CD4-positive, alpha-beta memory T cell (primary cell): ENCODE results near the gene CD302. TPM values are rescaled to one million over a fixed set of nuclear protein-coding genes. Genes with fewer than 3 reads are reported as not detected.
"Not testable (repeated sequence)": the region's sequence is repeated elsewhere in the genome, so short reads cannot be mapped to it uniquely, and the experiment has no call there.

Experiments used
- CTCF ChIA-PET: fragments of 350-600 bp; sonication (Branson Sonifier 250); formaldehyde crosslinking; loops from one replicate; lab custom pipeline; 2021; ENCODE audit warnings: inconsistent platforms; ENCODE audit not compliant: partially characterized antibody; lab: Charles Lee
- POLR2A ChIA-PET: fragments of 350-600 bp; sonication (Branson Sonifier 250); formaldehyde crosslinking; loops from one replicate; lab custom pipeline; 2021; ENCODE audit not compliant: partially characterized antibody; lab: Charles Lee
- DNase-seq, 5 donors: peaks; one replicate each; pipeline versions ENCODE4 v3.0.0 to v3.0.0-alpha.2; 2020 to 2022; ENCODE audit warnings: mixed read lengths in 1 of 5
- H3K27ac ChIP-seq: one replicate; pipeline ENCODE4 v1.7.0; 2013; ENCODE audit warnings: low read depth, low read length
- H3K27me3 ChIP-seq: 2 replicates; pipeline ENCODE4 v1.7.0; 2013; ENCODE audit warnings: mild to moderate bottlenecking, low read length, moderate library complexity; ENCODE audit not compliant: insufficient read depth
- H3K36me3 ChIP-seq: 2 replicates; pipeline ENCODE4 v1.7.0; 2013; ENCODE audit warnings: mild to moderate bottlenecking, low read length, moderate library complexity; ENCODE audit not compliant: insufficient read depth
- H3K4me1 ChIP-seq: 2 replicates; pipeline ENCODE4 v1.7.0; 2013; ENCODE audit warnings: mild to moderate bottlenecking, low read length, moderate library complexity; ENCODE audit not compliant: insufficient read depth
- H3K4me3 ChIP-seq, 2 donors: one replicate each; pipeline ENCODE4 v1.7.0; 2013; ENCODE audit warnings: low read length in 2 of 2, mild to moderate bottlenecking in 1 of 2
- H3K9me3 ChIP-seq, 2 donors: one replicate each; pipeline ENCODE4 v1.7.0; 2013; ENCODE audit warnings: low read length in 2 of 2, control low read depth in 1 of 2; ENCODE audit not compliant: control insufficient read depth in 1 of 2
- H3K27ac Mint-ChIP-seq, 7 donors: one replicate each; pipeline ENCODE4 v1.8.0; 2020 to 2021; ENCODE audit warnings: mixed read lengths in 7 of 7, mild to moderate bottlenecking in 6 of 7, inconsistent platforms in 3 of 7, moderate library complexity in 3 of 7
- H3K27me3 Mint-ChIP-seq, 2 donors: one replicate each; pipeline ENCODE4 v1.8.0; 2020 to 2021; ENCODE audit warnings: mixed read lengths in 2 of 2
- H3K36me3 Mint-ChIP-seq, 2 donors: one replicate each; pipeline ENCODE4 v1.8.0; 2020 to 2021; ENCODE audit warnings: mixed read lengths in 2 of 2, inconsistent platforms in 1 of 2, mild to moderate bottlenecking in 1 of 2
- H3K4me1 Mint-ChIP-seq, 4 donors: one replicate each; pipeline ENCODE4 v1.8.0; 2020 to 2021; ENCODE audit warnings: mixed read lengths in 4 of 4, mild to moderate bottlenecking in 1 of 4
- H3K4me3 Mint-ChIP-seq, 8 donors: one replicate each; pipeline ENCODE4 v1.8.0; 2020 to 2021; ENCODE audit warnings: mixed read lengths in 8 of 8, mild to moderate bottlenecking in 7 of 8, moderate library complexity in 6 of 8, inconsistent platforms in 3 of 8
- H3K9me3 Mint-ChIP-seq, 8 donors: one replicate each; pipeline ENCODE4 v1.8.0; 2020 to 2021; ENCODE audit warnings: mixed read lengths in 8 of 8, mild to moderate bottlenecking in 5 of 8, inconsistent platforms in 3 of 8, moderate library complexity in 1 of 8
- intact Hi-C: fragments of 100-400 bp; cut with micrococcal nuclease; formaldehyde crosslinking; loops from one replicate; pipeline ENCODE4 v1.15.1; 2023
- polyA plus RNA-seq, 2 donors: library from polyadenylated mRNA; unstranded; fragments of 300-500 nt; fragmentation: Illumina TruSeq; gene quantifications; one replicate each; pipeline ENCODE4 v1.2.3, GENCODE V29; 2021
- total RNA-seq, 2 experiments: library from RNA; stranded (reverse); gene quantifications; one replicate each; pipeline ENCODE4 v1.2.3, GENCODE V29; 2021

The CD302 gene
- total and polyA plus RNA-seq, 4 experiments from 2014 or later, result 0.12 to 1.0 (median 0.57) TPM

DNA sequence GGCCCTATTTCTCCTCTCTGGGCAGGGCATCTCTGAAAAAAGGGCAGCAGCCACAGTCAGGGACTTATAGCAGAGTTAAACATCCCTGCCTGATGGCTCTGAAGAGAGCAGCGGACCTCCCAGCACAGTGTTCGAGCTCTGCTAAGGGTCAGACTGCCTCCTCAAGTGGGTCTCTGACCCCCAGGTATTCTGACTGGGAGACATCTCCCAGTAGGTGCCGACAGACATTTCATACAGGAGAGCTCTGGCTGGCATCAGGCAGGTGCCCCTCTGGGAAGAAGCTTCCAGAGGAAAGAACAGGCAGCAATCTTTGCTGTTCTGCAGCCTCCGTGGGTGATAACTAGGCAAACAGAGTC lies 24.4 kb upstream of the CD302 start:
- CTCF ChIA-PET, H3K4me3 Mint-ChIP-seq, H3K4me3 ChIP-seq, H3K36me3 ChIP-seq, H3K27me3 Mint-ChIP-seq, H3K27me3 ChIP-seq, H3K4me1 ChIP-seq, intact Hi-C loops, H3K9me3 ChIP-seq, DNase-seq, H3K27ac Mint-ChIP-seq, H3K9me3 Mint-ChIP-seq, H3K27ac ChIP-seq, POLR2A ChIA-PET: not testable (repeated sequence)
- Mint-ChIP-seq H3K4me1 (peaks cover 1 to 16% (median 7%) of the 10 kb centered on the region in 4 donors), H3K36me3 (peaks cover 83 to 91% of the 10 kb centered on the region in 2 donors)

DNA sequence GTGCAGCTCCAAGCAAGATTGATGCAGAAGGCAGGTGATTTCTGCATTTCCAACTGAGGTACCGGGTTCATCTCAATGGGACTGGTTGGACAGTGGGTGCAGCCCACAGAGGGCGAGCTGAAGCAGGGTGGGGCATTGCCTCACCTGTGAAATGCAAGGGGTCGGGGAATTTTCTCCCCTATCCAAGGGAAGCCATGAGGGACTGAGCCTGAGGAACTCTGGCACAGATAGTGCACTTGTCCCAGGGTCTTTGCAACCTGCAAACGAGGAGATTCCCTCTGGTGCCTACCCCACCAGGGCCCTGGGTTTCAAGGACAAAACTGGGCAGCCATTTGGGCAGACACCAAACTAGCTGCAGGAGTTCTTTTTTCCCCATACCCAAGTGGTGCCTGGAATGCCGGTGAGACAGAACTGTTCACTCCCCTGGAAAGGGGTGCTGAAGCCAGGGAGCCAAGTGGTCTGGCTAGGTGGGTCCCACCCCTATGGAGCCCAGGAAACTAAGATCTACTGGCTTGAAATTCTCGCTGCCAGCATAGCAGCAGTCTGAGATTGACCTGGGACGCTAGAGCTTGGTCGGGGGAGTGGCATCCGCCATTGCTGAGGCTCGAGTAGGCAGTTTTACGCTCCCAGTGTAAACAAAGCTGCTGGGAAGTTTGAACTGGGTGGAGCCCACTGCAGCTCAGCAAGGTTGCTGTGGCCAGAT lies 23.9 kb upstream of the CD302 start:
- Mint-ChIP-seq H3K36me3 (peaks cover 83 to 91% of the 10 kb centered on the region in 2 donors), H3K4me1 (peaks cover 0 to 16% (median 5%) of the 10 kb centered on the region in 4 donors)
- H3K27ac Mint-ChIP-seq, H3K4me3 ChIP-seq, intact Hi-C loops, H3K27me3 ChIP-seq, POLR2A ChIA-PET, H3K4me1 ChIP-seq, H3K9me3 ChIP-seq, CTCF ChIA-PET, H3K36me3 ChIP-seq, H3K9me3 Mint-ChIP-seq, H3K27me3 Mint-ChIP-seq, H3K27ac ChIP-seq, H3K4me3 Mint-ChIP-seq, DNase-seq: not testable (repeated sequence)

DNA sequence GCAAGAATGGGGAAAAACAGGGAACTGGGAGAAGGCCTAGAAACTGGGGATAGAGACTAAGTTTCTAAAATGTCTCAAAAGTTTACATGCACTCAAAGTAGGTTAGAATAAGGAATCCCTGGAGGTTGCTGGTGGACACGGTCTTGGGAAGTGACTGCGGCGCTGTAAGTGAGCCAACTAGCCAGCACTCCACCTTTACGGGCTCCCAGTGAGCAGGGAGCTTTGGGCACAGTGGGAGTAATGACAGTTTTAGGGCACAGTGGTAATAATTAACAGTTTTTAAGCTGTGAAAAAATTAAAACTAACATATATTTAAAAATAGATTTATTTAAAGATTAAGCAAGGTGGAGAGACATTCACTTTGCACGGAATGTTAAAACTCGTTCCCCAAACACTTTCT lies 20.9 kb upstream of the CD302 start:
- CTCF ChIA-PET, result no interaction called here
- Histone ChIP-seq H3K4me3 (no peak overlapping the region), H3K27ac (no peak overlapping the region), H3K9me3 (no peaks in the 10 kb centered on the region), H3K4me1 (no peaks in the 10 kb centered on the region), H3K36me3 (no peaks in the 10 kb centered on the region), H3K27me3 (no peaks in the 10 kb centered on the region)
- Mint-ChIP-seq H3K4me3 (no peak overlapping the region), H3K36me3 (peaks cover 73 to 82% of the 10 kb centered on the region in 2 donors), H3K9me3 (peaks cover 0 to 1% (median 0%) of the 10 kb centered on the region in 8 donors), H3K27me3 (no peaks in the 10 kb centered on the region), H3K4me1 (peaks cover 0 to 1% (median 0%) of the 10 kb centered on the region in 4 donors), H3K27ac (peak overlapping the region in 1 of 7 donors; percentile 50)
- intact Hi-C loops, result no loop called here
- DNase-seq, result no peak
- POLR2A ChIA-PET, result no interaction called here

DNA sequence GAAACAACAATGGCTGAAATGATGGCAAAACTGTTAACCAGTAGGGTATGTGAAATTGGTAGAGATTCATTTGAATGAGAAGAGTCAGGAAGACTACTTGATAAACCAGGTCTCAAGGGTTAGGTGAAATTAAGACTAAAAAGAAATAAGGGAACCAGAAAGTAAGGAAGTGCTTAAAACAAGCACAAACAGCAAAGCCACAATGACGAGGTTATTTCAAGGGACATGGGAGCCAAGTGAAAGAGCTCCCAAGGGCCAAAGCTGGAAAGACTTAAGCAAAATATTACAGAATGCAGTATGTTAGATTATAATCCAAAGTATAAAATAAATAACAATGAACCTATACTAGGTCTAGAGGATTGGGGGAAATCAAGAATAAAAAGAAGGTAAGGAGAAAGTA lies 19.3 kb upstream of the CD302 start:
- no peaks in the 10 kb centered on the region for H3K4me1 Mint-ChIP-seq
- intact Hi-C loops, result no loop called here
- no peak overlapping the region for H3K27ac ChIP-seq

DNA sequence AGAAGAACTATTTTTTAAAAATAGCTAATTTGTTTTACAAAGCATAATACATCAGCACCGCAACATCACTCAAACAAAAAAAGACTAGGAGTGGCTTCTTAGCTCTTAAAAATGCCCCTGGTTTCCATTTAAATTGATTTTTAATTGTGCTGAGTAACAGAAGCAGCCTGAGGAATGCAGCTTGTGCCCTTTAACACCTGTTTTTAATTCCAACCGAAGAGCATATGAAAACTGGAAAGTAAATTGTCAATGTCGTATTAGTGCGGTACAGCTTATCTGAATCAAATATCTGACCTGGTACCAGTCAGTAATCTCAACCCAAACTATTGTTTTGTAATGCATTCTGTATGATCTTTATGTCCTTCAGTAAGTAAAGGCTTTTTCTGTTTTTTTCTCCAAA lies 13.2 kb upstream of the CD302 start:
- H3K36me3 Mint-ChIP-seq, result peaks cover 65 to 73% of the 10 kb centered on the region in 2 donors
- ChIA-PET CTCF (no interaction called here), POLR2A (no interaction called here)
- no peaks in the 10 kb centered on the region for H3K27me3 ChIP-seq
- H3K4me1 ChIP-seq, result no peaks in the 10 kb centered on the region
- no peaks in the 10 kb centered on the region for H3K9me3 ChIP-seq
- H3K36me3 ChIP-seq, result peaks cover 10% of the 10 kb centered on the region
- intact Hi-C loops, result no loop called here
- no peak overlapping the region for H3K27ac ChIP-seq
- no peaks in the 10 kb centered on the region for H3K4me1 Mint-ChIP-seq
- no peak overlapping the region for H3K27ac Mint-ChIP-seq
- H3K4me3 Mint-ChIP-seq, result no peak overlapping the region
- H3K4me3 ChIP-seq, result no peak overlapping the region
- DNase-seq, result no peak
- H3K9me3 Mint-ChIP-seq, result no peaks in the 10 kb centered on the region
- no peaks in the 10 kb centered on the region for H3K27me3 Mint-ChIP-seq

More for the DNA sequence above, 19.3 kb upstream of the CD302 start:
- Mint-ChIP-seq H3K27ac (peak overlapping the region in 1 of 7 donors; percentile 11), H3K4me3 (no peak overlapping the region), H3K27me3 (no peaks in the 10 kb centered on the region), H3K9me3 (peaks cover 0 to 1% (median 0%) of the 10 kb centered on the region in 8 donors), H3K36me3 (peaks cover 69 to 82% of the 10 kb centered on the region in 2 donors)
- Histone ChIP-seq H3K9me3 (no peaks in the 10 kb centered on the region), H3K36me3 (no peaks in the 10 kb centered on the region), H3K4me3 (no peak overlapping the region), H3K4me1 (no peaks in the 10 kb centered on the region), H3K27me3 (no peaks in the 10 kb centered on the region)
- POLR2A ChIA-PET, result no interaction called here
- CTCF ChIA-PET, result no interaction called here
- no peak for DNase-seq

DNA sequence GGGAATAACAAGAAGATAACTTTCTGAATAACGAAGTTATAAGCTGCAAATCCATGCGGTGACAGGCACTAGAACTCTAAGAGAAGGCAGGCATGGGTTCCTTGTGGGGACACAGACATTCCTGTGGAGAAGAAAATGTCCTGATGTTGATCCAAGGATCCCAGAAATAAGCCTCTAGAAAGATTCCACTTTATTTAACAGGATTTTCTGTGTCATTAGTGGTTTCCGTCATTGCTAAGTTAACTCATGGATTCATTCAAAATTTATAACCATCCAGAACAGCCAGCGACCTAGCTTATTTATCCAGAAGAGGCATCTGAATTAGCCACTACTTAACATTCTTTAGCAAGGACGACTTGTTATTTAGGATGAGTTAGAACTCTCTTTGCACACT lies 10.0 kb upstream of the CD302 start:
- ChIA-PET CTCF (interaction anchor here (0.7 to 1.5 kb wide), 5 partner anchors 12 to 292 kb away, joined by 3 to 4 read pairs (median 3); no protein-coding TSS in a partner anchor), POLR2A (no interaction called here)
- no peak overlapping the region for H3K27ac ChIP-seq
- Mint-ChIP-seq H3K27ac (no peak overlapping the region), H3K4me1 (no peaks in the 10 kb centered on the region), H3K4me3 (no peak overlapping the region), H3K27me3 (no peaks in the 10 kb centered on the region), H3K36me3 (peaks cover 57 to 68% of the 10 kb centered on the region in 2 donors), H3K9me3 (no peaks in the 10 kb centered on the region)
- H3K27me3 ChIP-seq, result no peaks in the 10 kb centered on the region
- no peaks in the 10 kb centered on the region for H3K9me3 ChIP-seq
- peaks cover 15% of the 10 kb centered on the region for H3K36me3 ChIP-seq
- intact Hi-C loops, result loop anchor here (10.0 kb wide), 1 partner anchor 293 kb away; no protein-coding TSS in a partner anchor
- H3K4me1 ChIP-seq, result no peaks in the 10 kb centered on the region
- DNase-seq, result no peak
- H3K4me3 ChIP-seq, result no peak overlapping the region

DNA sequence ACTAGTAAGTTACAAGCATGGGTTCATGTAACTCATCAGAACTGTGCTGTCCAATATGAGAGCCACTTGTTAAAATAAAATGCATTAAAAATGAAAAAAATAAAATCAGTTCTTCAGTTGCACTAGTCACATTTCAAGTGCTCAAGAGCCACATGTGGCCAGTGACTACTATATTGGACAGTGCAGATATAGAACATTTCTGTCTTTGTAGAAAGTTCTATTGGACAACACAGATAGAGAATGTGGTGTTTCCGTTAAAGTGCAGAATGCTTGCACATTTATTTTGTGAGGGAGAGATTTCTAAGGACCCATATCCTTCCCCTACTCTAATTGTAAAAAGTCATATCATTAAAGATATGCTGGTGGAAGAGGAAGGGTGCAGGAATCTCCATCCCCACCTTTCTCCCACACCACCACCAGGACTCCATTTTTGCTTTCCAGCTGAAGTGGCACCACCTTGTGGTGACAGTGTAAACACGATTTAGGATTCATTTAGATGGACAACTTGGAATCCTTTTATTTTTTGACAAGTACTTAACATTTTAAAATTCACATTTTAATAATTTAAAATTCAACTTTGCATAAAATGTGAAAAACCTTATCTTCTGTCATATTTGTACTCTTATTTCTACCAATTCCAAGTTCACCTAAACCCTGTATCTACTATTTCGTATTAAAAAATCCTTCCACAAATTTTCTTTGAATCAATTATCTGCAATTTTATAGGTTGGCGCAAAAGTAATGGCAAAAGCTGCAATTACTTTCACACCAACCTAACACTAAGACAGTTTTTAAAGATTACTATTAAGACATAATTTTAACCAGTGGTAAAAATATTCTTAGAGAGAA lies 9.4 kb upstream of the CD302 start:
- H3K36me3 Mint-ChIP-seq, result peaks cover 54 to 61% of the 10 kb centered on the region in 2 donors
- peak overlapping the region in 1 of 7 donors; percentile 48 for H3K27ac Mint-ChIP-seq

More for the DNA sequence above, 9.4 kb upstream of the CD302 start:
- H3K27me3 ChIP-seq, result no peaks in the 10 kb centered on the region
- Mint-ChIP-seq H3K9me3 (no peaks in the 10 kb centered on the region), H3K4me3 (no peak overlapping the region), H3K27me3 (no peaks in the 10 kb centered on the region), H3K4me1 (no peaks in the 10 kb centered on the region)
- peaks cover 15% of the 10 kb centered on the region for H3K36me3 ChIP-seq
- POLR2A ChIA-PET, result no interaction called here
- DNase-seq, result no peak
- H3K4me3 ChIP-seq, result no peak overlapping the region
- no peak overlapping the region for H3K27ac ChIP-seq
- no peaks in the 10 kb centered on the region for H3K4me1 ChIP-seq
- intact Hi-C loops, result loop anchor here (10.0 kb wide), 1 partner anchor 293 kb away; no protein-coding TSS in a partner anchor
- no peaks in the 10 kb centered on the region for H3K9me3 ChIP-seq
- CTCF ChIA-PET, result interaction anchor here (0.7 to 1.5 kb wide), 6 partner anchors 11 to 292 kb away, joined by 3 to 4 read pairs (median 3); no protein-coding TSS in a partner anchor
